GM12878 (cell line): ENCODE measurements around the gene ABHD2. TPM values are rescaled to one million over a fixed set of nuclear protein-coding genes. Genes with fewer than 3 reads are reported as not detected.

Experiments
- ATAC-seq: fragments of 200-7000 bp; cut with Tn5 transposase; 3 replicates; pipeline ENCODE4 v1.9.1; 2020; ENCODE audit warnings: mild to moderate bottlenecking, moderate library complexity
- BruUV-seq: library from RNA; stranded (reverse); fragments of 400-500 nt; replicated peaks from 2 replicates; lab custom pipeline; 2021; lab: Mats Ljungman, UMichigan
- CTCF ChIA-PET: fragments of 300-600 bp; sonication (Branson Sonifier 250); formaldehyde crosslinking; extraction: SDS; loops from one replicate; lab custom pipeline; 2021; ENCODE audit warnings: inconsistent platforms; lab: Yijun Ruan, JAX
- POLR2A ChIA-PET: fragments of 350-600 bp; formaldehyde crosslinking; extraction: SDS; loops from one replicate; lab custom pipeline; 2021; ENCODE audit warnings: inconsistent platforms; lab: Charles Lee
- RAD21 ChIA-PET: fragments of 300-600 bp; sonication (Branson Sonifier 250); formaldehyde crosslinking; loops from one replicate; lab custom pipeline; 2023; ENCODE audit warnings: antibody characterized with exemption; ENCODE audit not compliant: unreplicated experiment; lab: Charles Lee
- SMC1A ChIA-PET: fragments of 300-600 bp; sonication (Branson Sonifier 250); formaldehyde crosslinking; loops from one replicate; lab custom pipeline; 2023; ENCODE audit not compliant: unreplicated experiment, uncharacterized antibody; lab: Charles Lee
- DNase-seq: peaks from one replicate; pipeline ENCODE4 v3.0.0-alpha.2; 2011; ENCODE audit warnings: low read depth, low spot score
- FAIRE-seq: peaks from 3 replicates; lab custom pipeline; 2011; peaks lifted over from hg19 to GRCh38; lab: Jason Lieb, UNC
- H2AFZ ChIP-seq: 2 replicates; pipeline ENCODE4 v1.6.0; 2011; ENCODE audit warnings: low read depth, low read length, control low read depth; ENCODE audit not compliant: control insufficient read depth
- H3K27ac ChIP-seq: 2 replicates; pipeline ENCODE4 v1.5.1; 2011; ENCODE audit warnings: control low read depth; ENCODE audit not compliant: control insufficient read depth, insufficient read depth
- H3K27me3 ChIP-seq, 2 experiments: replicated peaks in 1 of 2; 2 replicates each; pipeline versions ENCODE4 v1.6.0 to v1.6.1; 2011; ENCODE audit warnings: low read length in 1 of 2; ENCODE audit not compliant: control insufficient read depth in 2 of 2, insufficient read depth in 2 of 2
- H3K36me3 ChIP-seq, 2 experiments: 2 replicates each; pipeline ENCODE4 v1.5.1; 2011; ENCODE audit warnings: low read length in 1 of 2; ENCODE audit not compliant: control insufficient read depth in 2 of 2, insufficient read depth in 2 of 2
- H3K4me1 ChIP-seq: 2 replicates; pipeline ENCODE4 v1.6.1; 2011; ENCODE audit warnings: mild to moderate bottlenecking, low read length, moderate library complexity, mixed read lengths; ENCODE audit not compliant: control insufficient read depth, insufficient read depth
- H3K4me2 ChIP-seq: 2 replicates; pipeline ENCODE4 v1.6.0; 2011; ENCODE audit warnings: control low read depth; ENCODE audit not compliant: control insufficient read depth, insufficient read depth
- H3K4me3 ChIP-seq: fragments of 200-600 bp; sonication (generic); 2 replicates; pipeline ENCODE4 v1.5.1; 2016
- H3K79me2 ChIP-seq: 2 replicates; pipeline ENCODE4 v1.6.0; 2011; ENCODE audit warnings: low read length; ENCODE audit not compliant: control insufficient read depth, insufficient read depth
- H3K9ac ChIP-seq: 2 replicates; pipeline ENCODE4 v1.8.0; 2011; ENCODE audit warnings: low read length, control low read depth, mixed read lengths; ENCODE audit not compliant: control insufficient read depth, insufficient read depth
- H3K9me3 ChIP-seq: replicated peaks from 3 replicates; pipeline ENCODE4 v1.5.1; 2011; ENCODE audit warnings: mild to moderate bottlenecking, low read length; ENCODE audit not compliant: control insufficient read depth, insufficient read depth
- H4K20me1 ChIP-seq: 2 replicates; pipeline ENCODE4 v1.6.0; 2011; ENCODE audit not compliant: control insufficient read depth, insufficient read depth
- ATF7 ChIP-seq: fragments of 450-650 bp; IDR thresholded peaks from 2 replicates; pipeline ENCODE4 v1.6.1; 2016; ENCODE audit warnings: low read depth, mild to moderate bottlenecking
- BMI1 ChIP-seq: fragments of 450-650 bp; IDR thresholded peaks from 2 replicates; pipeline ENCODE4 v1.6.1; 2016; ENCODE audit warnings: mild to moderate bottlenecking, moderate library complexity, borderline replicate concordance
- EED ChIP-seq: sonication (generic); IDR thresholded peaks from 2 replicates; pipeline ENCODE4 v1.6.1; 2016; ENCODE audit warnings: antibody characterized with exemption, low read depth
- JUND ChIP-seq: IDR thresholded peaks from 2 replicates; pipeline ENCODE4 v1.6.1; 2012; ENCODE audit warnings: low read depth, mild to moderate bottlenecking, low read length, improper control_type of control experiment, moderate library complexity
- NFXL1 ChIP-seq: fragments of 450-650 bp; IDR thresholded peaks from 2 replicates; pipeline ENCODE4 v1.6.1; 2017; ENCODE audit warnings: antibody characterized with exemption, mild to moderate bottlenecking, borderline replicate concordance
- NR2C1 ChIP-seq: fragments of 450-650 bp; IDR thresholded peaks from 2 replicates; pipeline ENCODE4 v1.6.1; 2017; ENCODE audit warnings: antibody characterized with exemption, mild to moderate bottlenecking, moderate library complexity
- NRF1 ChIP-seq: conservative IDR thresholded peaks from 2 replicates; pipeline ENCODE4 v1.6.1; 2011; ENCODE audit warnings: mild to moderate bottlenecking, low read depth, low read length, improper control_type of control experiment
- PKNOX1 ChIP-seq: fragments of 450-650 bp; IDR thresholded peaks from 2 replicates; pipeline ENCODE4 v1.6.1; 2016; ENCODE audit warnings: mild to moderate bottlenecking
- RB1 ChIP-seq: fragments of 450-650 bp; formaldehyde crosslinking; IDR thresholded peaks from 2 replicates; pipeline ENCODE4 v1.6.1; 2017; ENCODE audit warnings: mild to moderate bottlenecking, borderline replicate concordance
- RFX5 ChIP-seq: IDR thresholded peaks from 2 replicates; pipeline ENCODE4 v1.6.1; 2011; ENCODE audit warnings: low read depth, low read length, improper control_type of control experiment
- SMAD5 ChIP-seq: IDR thresholded peaks from 2 replicates; pipeline ENCODE4 v1.6.1; 2016; ENCODE audit warnings: antibody characterized with exemption, low read depth
- SMC3 ChIP-seq: IDR thresholded peaks from 2 replicates; pipeline ENCODE4 v1.6.1; 2011; ENCODE audit warnings: low read length, improper control_type of control experiment, borderline replicate concordance
- WRNIP1 ChIP-seq: IDR thresholded peaks from 2 replicates; pipeline ENCODE4 v1.6.1; 2011; ENCODE audit warnings: low read depth, low read length, improper control_type of control experiment, borderline replicate concordance
- ZBTB33 ChIP-seq: fragments of 450-650 bp; IDR thresholded peaks from 2 replicates; pipeline ENCODE4 v1.6.1; 2017; ENCODE audit warnings: mild to moderate bottlenecking
- WGBS: methylation state at CpG from one replicate; pipeline ENCODE4 v1.1.6; 2016; ENCODE audit warnings: low lambda C conversion rate; ENCODE audit not compliant: insufficient replicate concordance, insufficient coverage; ENCODE audit errors: missing lambda C conversion rate; 5-methylcytosine and 5-hydroxymethylcytosine counted together
- in situ Hi-C: fragments of 300-500 bp; cut with MboI; formaldehyde crosslinking; loops from 9 replicates; pipeline ENCODE4 v1.14.3; 2018; ENCODE audit warnings: mixed read lengths
- intact Hi-C: fragments of 100-400 bp; cut with micrococcal nuclease; formaldehyde crosslinking; loops from one replicate; pipeline ENCODE4 v1.14.2; 2022; ENCODE audit not compliant: unreplicated experiment
- polyA plus RNA-seq, 11 experiments: library from polyadenylated mRNA; depleted of rRNA in 4 of 11; unstranded in 6 of 11; stranded (reverse) in 5 of 11; fragments of >200 nt; fragmentation: Nextera tagmentation in 4 of 11; fragmentation: Illumina TruSeq in 1 of 11; extraction: Ambion mirVana in 4 of 11; extraction: Trizol in 1 of 11; gene quantifications; 1 replicate in 1 of 11; 2 replicates in 10 of 11; pipeline versions ENCODE4 v1.2.1 to v1.2.3, GENCODE V29; 2011 to 2016; ENCODE audit warnings: inconsistent platforms in 2 of 11, missing spikeins in 2 of 11, low read depth in 1 of 11
- total RNA-seq, 4 experiments: library from RNA; depleted of rRNA in 3 of 4; stranded (reverse); fragments of >200 nt in 3 of 4; fragmentation: Illumina TruSeq in 1 of 4; extraction: Trizol in 1 of 4; gene quantifications; 2 replicates each; pipeline versions ENCODE4 v1.2.1 to v1.2.3, GENCODE V29; 2013 to 2021
- TF ChIP-seq, protein P1 (sequence below), 3 experiments: IDR thresholded peaks in 2 of 3; conservative IDR thresholded peaks in 1 of 3; 2 replicates each; pipeline ENCODE4 v1.5.1; 2011; ENCODE audit warnings: low read depth in 3 of 3, low read length in 3 of 3, mild to moderate bottlenecking in 3 of 3, control low read depth in 2 of 3, moderate library complexity in 2 of 3, inconsistent platforms in 1 of 3, mixed read lengths in 1 of 3; ENCODE audit not compliant: control insufficient read depth in 2 of 3, insufficient read depth in 1 of 3; ENCODE audit errors: extremely low read depth in 1 of 3
- TF ChIP-seq, protein P2 (sequence below): IDR thresholded peaks from 2 replicates; pipeline ENCODE4 v1.6.1; 2011; ENCODE audit warnings: low read depth, low read length, improper control_type of control experiment, borderline replicate concordance

ABHD2 gene
- total and polyA plus RNA-seq, 10 of the 15 experiments (the other 5 are each of a cell fraction or from before 2014, with no cell fraction given), result 1.2 to 33.6 (median 20.4) TPM

DNA sequence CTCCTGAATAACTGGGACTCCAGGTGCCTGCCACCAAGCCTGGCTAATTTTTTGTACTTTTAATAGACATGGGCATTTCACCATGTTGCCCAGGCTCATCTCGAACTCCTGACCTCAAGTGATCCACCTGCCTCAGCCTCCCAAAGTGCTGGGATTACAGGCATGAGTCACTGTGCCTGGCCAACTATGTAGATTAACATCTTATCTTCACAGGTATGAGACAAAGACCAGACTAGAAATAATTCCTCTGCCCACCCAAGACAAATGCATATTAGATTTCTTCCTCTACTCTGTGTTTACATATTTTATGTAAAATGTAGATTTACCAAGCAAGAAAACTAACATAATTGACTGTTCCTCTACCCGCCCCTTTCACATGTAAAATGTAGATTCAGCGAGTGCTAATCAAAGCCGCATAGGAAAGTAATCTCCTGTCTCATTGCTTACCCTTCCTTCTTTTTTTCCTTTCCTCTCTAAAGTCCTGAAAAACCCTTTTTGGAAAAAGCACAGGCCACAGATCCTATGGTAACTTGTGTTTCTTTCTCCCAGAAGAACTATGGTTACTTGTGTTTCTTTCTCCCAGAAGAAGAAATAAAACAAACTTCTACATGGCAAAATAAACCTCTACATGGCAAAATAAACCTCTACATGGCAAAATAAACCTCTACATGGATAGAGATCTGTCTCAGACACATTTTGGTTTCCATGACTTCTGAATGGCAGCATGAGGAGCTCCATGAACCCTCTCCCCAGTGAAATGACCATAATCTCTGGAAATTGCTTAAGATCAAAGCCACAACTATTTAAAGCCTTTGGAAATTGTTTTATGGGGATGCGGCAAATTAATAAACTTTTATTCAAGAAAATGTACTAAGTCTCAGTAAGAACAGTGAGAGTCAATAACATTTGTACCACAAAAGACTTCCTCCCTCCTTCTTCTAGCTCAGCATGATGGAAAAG, 9.1 kb upstream of the ABHD2 start:
- no peak for FAIRE-seq
- DNase-seq, result no peak
- no TSS peak for BruUV-seq
- Histone ChIP-seq H2AFZ (no peak overlapping the region), H3K27me3 (no peaks in the 10 kb centered on the region), H3K27ac (no peak overlapping the region), H3K4me1 (no peaks in the 10 kb centered on the region), H3K4me2 (no peak overlapping the region), H3K36me3 (no peaks in the 10 kb centered on the region), H3K4me3 (no peak overlapping the region), H3K9me3 (no peaks in the 10 kb centered on the region), H3K9ac (no peak overlapping the region), H4K20me1 (no peaks in the 10 kb centered on the region), H3K79me2 (no peaks in the 10 kb centered on the region)
- intact Hi-C loops (no loop called here), in situ Hi-C loops (no loop called here)
- 73% methylated on average over 5 of the region's 5 CpGs for WGBS
- POLR2A ChIA-PET, result interaction anchor here (0.6 kb wide), 1 partner anchor 15 kb away, joined by 3 read pairs; no protein-coding TSS in a partner anchor
- CTCF ChIA-PET, result interaction anchor here (0.6 to 1.8 kb wide), 10 partner anchors 9 to 174 kb away, joined by 3 to 11 read pairs (median 4); partner anchors contain the start of gene ABHD2
- SMC1A ChIA-PET, result interaction anchor here (0.8 to 2.4 kb wide), 4 partner anchors 21 to 93 kb away, joined by 3 to 8 read pairs (median 4); no protein-coding TSS in a partner anchor
- RAD21 ChIA-PET, result interaction anchor here (1.1 to 1.8 kb wide), 3 partner anchors 13 to 50 kb away, joined by 3 to 5 read pairs (median 3); no protein-coding TSS in a partner anchor
- no peak for ATAC-seq
- TF ChIP-seq SMC3 (no peak), NRF1 (no peak), PKNOX1 (no peak), EED (no peak), JUND (no peak), ZBTB33 (no peak), ATF7 (no peak), RFX5 (no peak), NFXL1 (no peak), RB1 (no peak), BMI1 (no peak), NR2C1 (no peak), SMAD5 (no peak), WRNIP1 (no peak)
- TF ChIP-seq, protein P1, sequence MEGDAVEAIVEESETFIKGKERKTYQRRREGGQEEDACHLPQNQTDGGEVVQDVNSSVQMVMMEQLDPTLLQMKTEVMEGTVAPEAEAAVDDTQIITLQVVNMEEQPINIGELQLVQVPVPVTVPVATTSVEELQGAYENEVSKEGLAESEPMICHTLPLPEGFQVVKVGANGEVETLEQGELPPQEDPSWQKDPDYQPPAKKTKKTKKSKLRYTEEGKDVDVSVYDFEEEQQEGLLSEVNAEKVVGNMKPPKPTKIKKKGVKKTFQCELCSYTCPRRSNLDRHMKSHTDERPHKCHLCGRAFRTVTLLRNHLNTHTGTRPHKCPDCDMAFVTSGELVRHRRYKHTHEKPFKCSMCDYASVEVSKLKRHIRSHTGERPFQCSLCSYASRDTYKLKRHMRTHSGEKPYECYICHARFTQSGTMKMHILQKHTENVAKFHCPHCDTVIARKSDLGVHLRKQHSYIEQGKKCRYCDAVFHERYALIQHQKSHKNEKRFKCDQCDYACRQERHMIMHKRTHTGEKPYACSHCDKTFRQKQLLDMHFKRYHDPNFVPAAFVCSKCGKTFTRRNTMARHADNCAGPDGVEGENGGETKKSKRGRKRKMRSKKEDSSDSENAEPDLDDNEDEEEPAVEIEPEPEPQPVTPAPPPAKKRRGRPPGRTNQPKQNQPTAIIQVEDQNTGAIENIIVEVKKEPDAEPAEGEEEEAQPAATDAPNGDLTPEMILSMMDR (IDR thresholded peaks at IDR 0.05 in 2 of 3, conservative IDR thresholded peaks at IDR 0.05 in 1 of 3; ENCODE audit: control insufficient read depth in 2 of 3, extremely low read depth in 1 of 3, insufficient read depth in 1 of 3, low read depth in 3 of 3, low read length in 3 of 3), result no peak
- TF ChIP-seq, protein P2, sequence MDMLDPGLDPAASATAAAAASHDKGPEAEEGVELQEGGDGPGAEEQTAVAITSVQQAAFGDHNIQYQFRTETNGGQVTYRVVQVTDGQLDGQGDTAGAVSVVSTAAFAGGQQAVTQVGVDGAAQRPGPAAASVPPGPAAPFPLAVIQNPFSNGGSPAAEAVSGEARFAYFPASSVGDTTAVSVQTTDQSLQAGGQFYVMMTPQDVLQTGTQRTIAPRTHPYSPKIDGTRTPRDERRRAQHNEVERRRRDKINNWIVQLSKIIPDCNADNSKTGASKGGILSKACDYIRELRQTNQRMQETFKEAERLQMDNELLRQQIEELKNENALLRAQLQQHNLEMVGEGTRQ, result no peak
